ENCODE measurements around the gene RAP2A.

Gene RAP2A

DNA sequence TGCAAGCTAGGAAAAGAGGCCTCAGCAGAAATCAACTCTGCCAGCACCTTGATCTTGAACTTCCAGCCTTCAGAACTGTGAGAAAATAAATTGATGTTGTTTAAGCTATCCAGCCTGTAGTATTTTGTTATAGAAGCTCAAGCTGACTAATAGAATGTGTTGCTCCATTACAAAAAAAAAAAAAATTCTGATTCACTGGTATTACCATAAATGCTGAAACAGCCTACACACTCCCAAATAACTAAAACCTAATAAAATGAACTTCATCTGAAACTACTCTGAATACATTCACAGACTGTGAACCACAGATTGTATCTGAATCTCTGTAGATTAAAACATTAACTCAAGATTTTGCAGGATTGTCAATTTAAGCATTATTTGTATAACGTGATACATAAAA is 49.5 kb downstream of the RAP2A start:
- Histone ChIP-seq H3K36me3 (ENCODE audit: low read depth) (no peaks in the 10 kb centered on the region), H3K27ac (ENCODE audit: poor library complexity, severe bottlenecking) (no peak overlapping the region), H3K4me1 (ENCODE audit: insufficient read depth, poor library complexity, severe bottlenecking) (no peaks in the 10 kb centered on the region), H3K27me3 (ENCODE audit: insufficient read depth, poor library complexity, severe bottlenecking) (no peaks in the 10 kb centered on the region), H3K4me3 (ENCODE audit: severe bottlenecking) (no peak overlapping the region), H3K9me3 (ENCODE audit: severe bottlenecking) (no peaks in the 10 kb centered on the region)
- DNase-seq (ENCODE audit: low spot score) (no peak), ATAC-seq (ENCODE audit: low read depth) (no peak)
- TF ChIP-seq, protein P1, sequence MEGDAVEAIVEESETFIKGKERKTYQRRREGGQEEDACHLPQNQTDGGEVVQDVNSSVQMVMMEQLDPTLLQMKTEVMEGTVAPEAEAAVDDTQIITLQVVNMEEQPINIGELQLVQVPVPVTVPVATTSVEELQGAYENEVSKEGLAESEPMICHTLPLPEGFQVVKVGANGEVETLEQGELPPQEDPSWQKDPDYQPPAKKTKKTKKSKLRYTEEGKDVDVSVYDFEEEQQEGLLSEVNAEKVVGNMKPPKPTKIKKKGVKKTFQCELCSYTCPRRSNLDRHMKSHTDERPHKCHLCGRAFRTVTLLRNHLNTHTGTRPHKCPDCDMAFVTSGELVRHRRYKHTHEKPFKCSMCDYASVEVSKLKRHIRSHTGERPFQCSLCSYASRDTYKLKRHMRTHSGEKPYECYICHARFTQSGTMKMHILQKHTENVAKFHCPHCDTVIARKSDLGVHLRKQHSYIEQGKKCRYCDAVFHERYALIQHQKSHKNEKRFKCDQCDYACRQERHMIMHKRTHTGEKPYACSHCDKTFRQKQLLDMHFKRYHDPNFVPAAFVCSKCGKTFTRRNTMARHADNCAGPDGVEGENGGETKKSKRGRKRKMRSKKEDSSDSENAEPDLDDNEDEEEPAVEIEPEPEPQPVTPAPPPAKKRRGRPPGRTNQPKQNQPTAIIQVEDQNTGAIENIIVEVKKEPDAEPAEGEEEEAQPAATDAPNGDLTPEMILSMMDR (IDR thresholded peaks at IDR 0.05; ENCODE audit: poor library complexity, severe bottlenecking), result no peak

DNA sequence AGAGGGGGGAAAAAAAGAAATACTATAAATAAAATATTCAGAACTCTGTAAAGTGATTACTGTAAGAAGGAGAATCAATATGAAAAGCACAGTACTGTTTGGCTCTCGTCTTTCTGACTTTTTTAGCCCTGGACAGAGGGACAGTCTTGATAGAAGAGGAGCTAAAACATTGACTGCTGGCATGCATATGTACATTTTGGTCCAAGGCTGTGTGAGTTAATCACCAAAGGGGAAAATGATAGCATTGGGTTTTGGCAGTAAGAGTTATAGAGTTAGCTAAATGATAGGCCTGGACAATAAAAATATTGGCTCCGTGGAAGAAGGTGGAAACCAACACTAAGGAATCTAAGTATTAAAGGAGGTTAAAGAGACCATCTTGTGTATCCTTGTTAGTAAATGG is 50.3 kb downstream of the RAP2A start:
- Histone ChIP-seq H3K4me3 (ENCODE audit: severe bottlenecking) (no peak overlapping the region), H3K27me3 (ENCODE audit: insufficient read depth, poor library complexity, severe bottlenecking) (no peaks in the 10 kb centered on the region), H3K36me3 (ENCODE audit: low read depth) (no peaks in the 10 kb centered on the region), H3K4me1 (ENCODE audit: insufficient read depth, poor library complexity, severe bottlenecking) (no peaks in the 10 kb centered on the region), H3K9me3 (ENCODE audit: severe bottlenecking) (no peaks in the 10 kb centered on the region), H3K27ac (ENCODE audit: poor library complexity, severe bottlenecking) (no peak overlapping the region)
- ATAC-seq (ENCODE audit: low read depth), result no peak
- TF ChIP-seq, protein P1 (IDR thresholded peaks at IDR 0.05; ENCODE audit: poor library complexity, severe bottlenecking), result no peak
- no peak for DNase-seq (ENCODE audit: low spot score)

DNA sequence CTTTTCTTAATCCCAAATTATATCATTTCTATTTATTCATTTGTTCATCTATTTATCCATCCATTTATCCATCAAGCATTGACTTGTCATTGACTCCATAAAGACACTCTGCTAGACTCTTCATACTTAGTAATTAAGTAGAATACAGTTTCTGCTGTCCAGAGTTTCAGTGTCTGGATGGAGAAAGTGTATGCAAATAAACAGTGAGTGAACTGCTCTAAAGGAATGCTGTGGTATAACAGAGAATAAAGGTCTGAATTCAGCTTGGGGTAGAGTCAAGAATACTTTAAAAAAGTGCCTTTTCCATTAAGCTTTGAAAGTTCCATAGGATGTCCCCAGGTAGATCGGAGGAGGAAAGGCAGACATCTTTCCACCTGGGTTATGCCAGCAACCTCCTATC is 51.4 kb downstream of the RAP2A start:
- TF ChIP-seq, protein P1 (IDR thresholded peaks at IDR 0.05; ENCODE audit: poor library complexity, severe bottlenecking), result no peak
- no peak overlapping the region for H3K4me3 ChIP-seq (ENCODE audit: severe bottlenecking)
- no peaks in the 10 kb centered on the region for H3K36me3 ChIP-seq (ENCODE audit: low read depth)
- H3K4me1 ChIP-seq (ENCODE audit: insufficient read depth, poor library complexity, severe bottlenecking), result no peaks in the 10 kb centered on the region
- no peaks in the 10 kb centered on the region for H3K27me3 ChIP-seq (ENCODE audit: insufficient read depth, poor library complexity, severe bottlenecking)
- ATAC-seq (ENCODE audit: low read depth), result no peak
- no peak overlapping the region for H3K27ac ChIP-seq (ENCODE audit: poor library complexity, severe bottlenecking)
- H3K9me3 ChIP-seq (ENCODE audit: severe bottlenecking), result no peaks in the 10 kb centered on the region
- DNase-seq (ENCODE audit: low spot score), result no peak

GRCh38 chr13:97490702-97491307 is 56.8 kb downstream of the RAP2A start:
- Histone ChIP-seq H3K4me1 (ENCODE audit: insufficient read depth, poor library complexity, severe bottlenecking) (no peaks in the 10 kb centered on the region), H3K9me3 (ENCODE audit: severe bottlenecking) (no peaks in the 10 kb centered on the region), H3K4me3 (ENCODE audit: severe bottlenecking) (no peak overlapping the region), H3K36me3 (ENCODE audit: low read depth) (no peaks in the 10 kb centered on the region), H3K27ac (ENCODE audit: poor library complexity, severe bottlenecking) (no peak overlapping the region), H3K27me3 (ENCODE audit: insufficient read depth, poor library complexity, severe bottlenecking) (no peaks in the 10 kb centered on the region)
- TF ChIP-seq, protein P1 (IDR thresholded peaks at IDR 0.05; ENCODE audit: poor library complexity, severe bottlenecking), result no peak
- DNase-seq (ENCODE audit: low spot score) (no peak), ATAC-seq (ENCODE audit: low read depth) (no peak)

DNA sequence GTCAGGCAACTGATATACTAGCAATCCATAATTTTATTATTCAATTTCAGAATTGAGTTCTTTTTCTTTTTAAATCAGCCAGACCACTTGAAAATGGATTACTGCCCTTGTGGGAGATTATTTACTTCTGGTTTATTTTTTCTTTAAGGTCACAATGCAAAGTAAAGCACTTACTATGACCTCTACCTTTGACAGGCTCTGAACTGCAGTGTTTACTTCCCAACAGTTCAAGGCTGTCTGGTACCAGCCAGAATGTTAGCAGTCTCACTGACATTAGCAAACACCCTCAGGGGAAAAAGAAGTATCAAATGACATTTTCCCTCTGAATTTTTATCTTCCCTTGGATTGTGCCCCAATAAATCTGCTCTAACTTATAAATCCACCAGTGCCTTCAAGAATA is 57.5 kb downstream of the RAP2A start:
- Histone ChIP-seq H3K27me3 (ENCODE audit: insufficient read depth, poor library complexity, severe bottlenecking) (no peaks in the 10 kb centered on the region), H3K36me3 (ENCODE audit: low read depth) (no peaks in the 10 kb centered on the region), H3K4me3 (ENCODE audit: severe bottlenecking) (no peak overlapping the region), H3K4me1 (ENCODE audit: insufficient read depth, poor library complexity, severe bottlenecking) (no peaks in the 10 kb centered on the region), H3K9me3 (ENCODE audit: severe bottlenecking) (no peaks in the 10 kb centered on the region), H3K27ac (ENCODE audit: poor library complexity, severe bottlenecking) (no peak overlapping the region)
- TF ChIP-seq, protein P1 (IDR thresholded peaks at IDR 0.05; ENCODE audit: poor library complexity, severe bottlenecking), result no peak
- no peak for ATAC-seq (ENCODE audit: low read depth)
- DNase-seq (ENCODE audit: low spot score), result no peak

All from RWPE2 (cell line).